K562 (cell line): ENCODE results near the gene MTG2. TPM values are rescaled to one million over a fixed set of nuclear protein-coding genes. Genes with fewer than 3 reads are reported as not detected.

Experiments
- CBX8 ChIP-seq: fragments of 200-600 bp; sonication (generic); IDR thresholded peaks from 2 replicates; pipeline ENCODE4 v1.6.1; 2012; ENCODE audit warnings: borderline replicate concordance, mixed run types, low read depth, mild to moderate bottlenecking, moderate library complexity, mixed read lengths, low read length, control low read depth, inconsistent platforms; ENCODE audit not compliant: poor library complexity, severe bottlenecking; ENCODE audit errors: extremely low read depth
- polyA plus RNA-seq, 8 experiments: library from polyadenylated mRNA; depleted of rRNA in 4 of 8; stranded (reverse) in 5 of 8; unstranded in 3 of 8; fragments of >200 nt; fragmentation: Nextera tagmentation in 2 of 8; fragmentation: Illumina TruSeq in 1 of 8; extraction: Ambion mirVana in 2 of 8; extraction: Trizol in 1 of 8; gene quantifications; 2 replicates each; pipeline versions ENCODE4 v1.2.1 to v1.2.3, GENCODE V29; 2011 to 2014; ENCODE audit warnings: inconsistent platforms in 1 of 8, missing spikeins in 1 of 8
- total RNA-seq, 7 experiments: library from RNA; depleted of rRNA in 6 of 7; stranded (reverse); fragments of >200 nt in 6 of 7; fragmentation: Illumina TruSeq in 2 of 7; extraction: Trizol in 2 of 7; gene quantifications; 2 replicates each; pipeline versions ENCODE4 v1.2.1 to v1.2.3, GENCODE V29; 2011 to 2021; ENCODE audit warnings: low replicate concordance in 1 of 7
- TF ChIP-seq, protein P1 (sequence below): sonication (generic); formaldehyde crosslinking; IDR thresholded peaks from 2 replicates; pipeline ENCODE4 v1.5.0; 2020; ENCODE audit warnings: missing genetic modification reagents
- TF ChIP-seq, protein P2 (sequence below), 2 experiments: fragments of 450-650 bp; formaldehyde crosslinking in 1 of 2; IDR thresholded peaks; 2 replicates each; pipeline versions ENCODE4 v1.4.0 to v1.6.1; 2014 to 2020; ENCODE audit warnings: mild to moderate bottlenecking in 2 of 2, borderline replicate concordance in 1 of 2, low read depth in 1 of 2

Gene MTG2
- total and polyA plus RNA-seq, 9 of the 15 experiments (the other 6 are each of a cell fraction or from before 2014, with no cell fraction given), result 8.7 to 67.5 (median 44.5) TPM

DNA sequence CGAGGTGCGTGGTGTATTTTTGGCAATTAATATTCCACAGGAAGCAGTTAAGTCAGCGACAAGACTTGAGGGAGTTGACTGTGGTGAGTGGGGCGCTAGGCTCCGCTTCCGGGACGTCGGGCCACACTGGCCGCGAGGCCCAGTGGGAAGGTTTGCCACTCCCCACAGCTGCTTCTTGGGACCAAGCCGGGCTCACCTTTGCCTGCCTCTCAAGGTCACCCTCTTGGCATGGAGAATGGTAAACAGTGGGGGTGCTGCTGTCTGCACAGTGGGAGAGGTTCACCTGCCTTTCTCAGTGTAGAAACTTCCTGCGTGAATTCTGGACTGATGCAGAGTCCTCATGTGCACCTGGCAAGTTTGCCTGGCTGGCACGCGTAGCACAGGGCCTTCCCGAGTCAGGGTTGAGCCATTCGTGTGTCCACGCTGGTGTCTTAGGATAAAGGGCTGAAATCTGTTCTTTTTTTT, 61.8 kb downstream of the MTG2 start (continued):
- TF ChIP-seq CBX8, result no peak
- TF ChIP-seq, protein P1, sequence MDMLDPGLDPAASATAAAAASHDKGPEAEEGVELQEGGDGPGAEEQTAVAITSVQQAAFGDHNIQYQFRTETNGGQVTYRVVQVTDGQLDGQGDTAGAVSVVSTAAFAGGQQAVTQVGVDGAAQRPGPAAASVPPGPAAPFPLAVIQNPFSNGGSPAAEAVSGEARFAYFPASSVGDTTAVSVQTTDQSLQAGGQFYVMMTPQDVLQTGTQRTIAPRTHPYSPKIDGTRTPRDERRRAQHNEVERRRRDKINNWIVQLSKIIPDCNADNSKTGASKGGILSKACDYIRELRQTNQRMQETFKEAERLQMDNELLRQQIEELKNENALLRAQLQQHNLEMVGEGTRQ (CRISPR knock-in tag), result no peak
- TF ChIP-seq, protein P2, sequence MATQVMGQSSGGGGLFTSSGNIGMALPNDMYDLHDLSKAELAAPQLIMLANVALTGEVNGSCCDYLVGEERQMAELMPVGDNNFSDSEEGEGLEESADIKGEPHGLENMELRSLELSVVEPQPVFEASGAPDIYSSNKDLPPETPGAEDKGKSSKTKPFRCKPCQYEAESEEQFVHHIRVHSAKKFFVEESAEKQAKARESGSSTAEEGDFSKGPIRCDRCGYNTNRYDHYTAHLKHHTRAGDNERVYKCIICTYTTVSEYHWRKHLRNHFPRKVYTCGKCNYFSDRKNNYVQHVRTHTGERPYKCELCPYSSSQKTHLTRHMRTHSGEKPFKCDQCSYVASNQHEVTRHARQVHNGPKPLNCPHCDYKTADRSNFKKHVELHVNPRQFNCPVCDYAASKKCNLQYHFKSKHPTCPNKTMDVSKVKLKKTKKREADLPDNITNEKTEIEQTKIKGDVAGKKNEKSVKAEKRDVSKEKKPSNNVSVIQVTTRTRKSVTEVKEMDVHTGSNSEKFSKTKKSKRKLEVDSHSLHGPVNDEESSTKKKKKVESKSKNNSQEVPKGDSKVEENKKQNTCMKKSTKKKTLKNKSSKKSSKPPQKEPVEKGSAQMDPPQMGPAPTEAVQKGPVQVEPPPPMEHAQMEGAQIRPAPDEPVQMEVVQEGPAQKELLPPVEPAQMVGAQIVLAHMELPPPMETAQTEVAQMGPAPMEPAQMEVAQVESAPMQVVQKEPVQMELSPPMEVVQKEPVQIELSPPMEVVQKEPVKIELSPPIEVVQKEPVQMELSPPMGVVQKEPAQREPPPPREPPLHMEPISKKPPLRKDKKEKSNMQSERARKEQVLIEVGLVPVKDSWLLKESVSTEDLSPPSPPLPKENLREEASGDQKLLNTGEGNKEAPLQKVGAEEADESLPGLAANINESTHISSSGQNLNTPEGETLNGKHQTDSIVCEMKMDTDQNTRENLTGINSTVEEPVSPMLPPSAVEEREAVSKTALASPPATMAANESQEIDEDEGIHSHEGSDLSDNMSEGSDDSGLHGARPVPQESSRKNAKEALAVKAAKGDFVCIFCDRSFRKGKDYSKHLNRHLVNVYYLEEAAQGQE (IDR thresholded peaks at IDR 0.05; ENCODE audit: borderline replicate concordance), result no peak
- TF ChIP-seq, protein P2 (CRISPR knock-in tag; IDR thresholded peaks at IDR 0.05; ENCODE audit: low read depth), result no peak
